Parathyroid adenoma (tissue), 2 donors: ENCODE results near the gene CLASRP.

Experiments used
- H2AFZ ChIP-seq: fragments of 300-600 bp; sonication (generic); one replicate; pipeline ENCODE4 v1.7.0; 2017; ENCODE audit warnings: antibody characterized with exemption, mild to moderate bottlenecking
- H3K27ac ChIP-seq: fragments of 300-600 bp; sonication (generic); one replicate; pipeline ENCODE4 v1.7.0; 2017
- H3K27me3 ChIP-seq: fragments of 300-600 bp; sonication (generic); one replicate; pipeline ENCODE4 v1.7.0; 2017; ENCODE audit warnings: low read length; ENCODE audit not compliant: control insufficient read depth, insufficient read depth
- H3K36me3 ChIP-seq: fragments of 300-600 bp; sonication (generic); one replicate; pipeline ENCODE4 v1.7.0; 2017; ENCODE audit warnings: low read length; ENCODE audit not compliant: control insufficient read depth, insufficient read depth
- H3K4me1 ChIP-seq: fragments of 300-600 bp; sonication (generic); one replicate; pipeline ENCODE4 v1.7.0; 2017; ENCODE audit warnings: control low read depth
- H3K4me2 ChIP-seq: fragments of 300-600 bp; sonication (generic); one replicate; pipeline ENCODE4 v1.7.0; 2017; ENCODE audit warnings: low read length
- H3K4me3 ChIP-seq: fragments of 300-600 bp; sonication (generic); one replicate; pipeline ENCODE4 v1.7.0; 2017; ENCODE audit warnings: low read depth, low read length
- H3K79me2 ChIP-seq: fragments of 300-600 bp; sonication (generic); one replicate; pipeline ENCODE4 v1.7.0; 2017; ENCODE audit warnings: control low read depth
- H3K9ac ChIP-seq: fragments of 300-600 bp; sonication (generic); one replicate; pipeline ENCODE4 v1.7.0; 2017; ENCODE audit warnings: mild to moderate bottlenecking
- H3K9me3 ChIP-seq: fragments of 300-600 bp; sonication (generic); one replicate; pipeline ENCODE4 v1.7.0; 2017; ENCODE audit warnings: low read length; ENCODE audit not compliant: control insufficient read depth
- TF ChIP-seq, protein P1 (sequence below): fragments of 300-600 bp; sonication (generic); IDR thresholded peaks from one replicate; pipeline ENCODE4 v1.7.0; 2017; ENCODE audit warnings: antibody characterized with exemption, mild to moderate bottlenecking
- donor health status: primary hyperparathyroidism.

The CLASRP gene

DNA sequence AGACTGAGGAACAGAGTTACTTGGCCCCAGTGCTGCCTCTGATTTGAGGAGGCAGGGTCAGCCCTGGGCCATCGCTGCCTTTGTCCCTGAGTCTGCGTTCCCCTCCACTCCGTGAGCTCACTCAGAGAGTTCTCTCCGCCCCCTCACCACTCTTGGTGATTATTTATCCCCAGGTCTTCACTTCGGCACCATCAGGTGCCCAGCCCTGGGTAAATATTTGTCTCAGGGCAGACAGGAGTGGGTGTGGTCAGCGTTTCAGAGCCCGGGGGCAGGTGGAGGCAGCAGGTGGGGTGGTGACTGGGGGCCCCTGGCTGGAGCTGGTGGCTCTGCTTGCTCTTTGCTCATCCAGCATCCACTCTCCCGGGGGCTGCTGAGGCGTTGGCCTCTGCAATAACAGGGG is 74.8 kb downstream of the CLASRP start:
- H3K4me3 ChIP-seq: no peak overlapping the region
- H3K9ac ChIP-seq: no peak overlapping the region
- no peak overlapping the region for H3K27ac ChIP-seq

DNA sequence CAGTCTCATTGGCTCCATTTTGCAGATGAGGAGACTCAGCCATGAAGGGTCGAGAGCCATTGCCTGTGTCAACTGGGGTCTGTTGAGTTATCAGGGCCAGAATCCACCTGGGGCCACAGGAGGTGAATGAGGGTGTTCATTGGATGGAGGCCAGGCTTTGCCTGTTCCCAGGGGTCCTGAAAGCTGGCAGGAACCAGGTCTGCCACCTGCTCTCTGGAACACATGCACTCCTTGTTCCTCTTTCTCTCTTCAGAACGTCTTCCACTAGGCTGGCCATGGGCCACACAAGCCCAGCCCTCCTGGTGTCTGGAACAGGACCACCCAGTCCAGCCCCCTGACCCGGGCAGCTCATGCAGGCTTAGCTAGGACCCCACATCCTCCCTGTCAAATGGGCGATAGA is 75.3 kb downstream of the CLASRP start:
- H3K36me3 ChIP-seq: no peaks in the 10 kb centered on the region
- no peak overlapping the region for H3K27ac ChIP-seq
- H3K4me1 ChIP-seq: no peaks in the 10 kb centered on the region
- H3K9ac ChIP-seq: no peak overlapping the region
- peaks cover 85% of the 10 kb centered on the region for H3K79me2 ChIP-seq
- no peaks in the 10 kb centered on the region for H3K27me3 ChIP-seq
- no peak overlapping the region for H3K4me3 ChIP-seq
- no peak overlapping the region for H3K4me2 ChIP-seq
- TF ChIP-seq, protein P1, sequence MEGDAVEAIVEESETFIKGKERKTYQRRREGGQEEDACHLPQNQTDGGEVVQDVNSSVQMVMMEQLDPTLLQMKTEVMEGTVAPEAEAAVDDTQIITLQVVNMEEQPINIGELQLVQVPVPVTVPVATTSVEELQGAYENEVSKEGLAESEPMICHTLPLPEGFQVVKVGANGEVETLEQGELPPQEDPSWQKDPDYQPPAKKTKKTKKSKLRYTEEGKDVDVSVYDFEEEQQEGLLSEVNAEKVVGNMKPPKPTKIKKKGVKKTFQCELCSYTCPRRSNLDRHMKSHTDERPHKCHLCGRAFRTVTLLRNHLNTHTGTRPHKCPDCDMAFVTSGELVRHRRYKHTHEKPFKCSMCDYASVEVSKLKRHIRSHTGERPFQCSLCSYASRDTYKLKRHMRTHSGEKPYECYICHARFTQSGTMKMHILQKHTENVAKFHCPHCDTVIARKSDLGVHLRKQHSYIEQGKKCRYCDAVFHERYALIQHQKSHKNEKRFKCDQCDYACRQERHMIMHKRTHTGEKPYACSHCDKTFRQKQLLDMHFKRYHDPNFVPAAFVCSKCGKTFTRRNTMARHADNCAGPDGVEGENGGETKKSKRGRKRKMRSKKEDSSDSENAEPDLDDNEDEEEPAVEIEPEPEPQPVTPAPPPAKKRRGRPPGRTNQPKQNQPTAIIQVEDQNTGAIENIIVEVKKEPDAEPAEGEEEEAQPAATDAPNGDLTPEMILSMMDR: no peak
- H3K9me3 ChIP-seq: no peaks in the 10 kb centered on the region
- H2AFZ ChIP-seq: no peak overlapping the region

More for the DNA sequence above, 74.8 kb downstream of the CLASRP start:
- Histone ChIP-seq H3K79me2 (peaks cover 86% of the 10 kb centered on the region), H2AFZ (no peak overlapping the region), H3K9me3 (no peaks in the 10 kb centered on the region), H3K27me3 (no peaks in the 10 kb centered on the region), H3K4me1 (no peaks in the 10 kb centered on the region), H3K4me2 (no peak overlapping the region), H3K36me3 (no peaks in the 10 kb centered on the region)
- TF ChIP-seq, protein P1: no peak

DNA sequence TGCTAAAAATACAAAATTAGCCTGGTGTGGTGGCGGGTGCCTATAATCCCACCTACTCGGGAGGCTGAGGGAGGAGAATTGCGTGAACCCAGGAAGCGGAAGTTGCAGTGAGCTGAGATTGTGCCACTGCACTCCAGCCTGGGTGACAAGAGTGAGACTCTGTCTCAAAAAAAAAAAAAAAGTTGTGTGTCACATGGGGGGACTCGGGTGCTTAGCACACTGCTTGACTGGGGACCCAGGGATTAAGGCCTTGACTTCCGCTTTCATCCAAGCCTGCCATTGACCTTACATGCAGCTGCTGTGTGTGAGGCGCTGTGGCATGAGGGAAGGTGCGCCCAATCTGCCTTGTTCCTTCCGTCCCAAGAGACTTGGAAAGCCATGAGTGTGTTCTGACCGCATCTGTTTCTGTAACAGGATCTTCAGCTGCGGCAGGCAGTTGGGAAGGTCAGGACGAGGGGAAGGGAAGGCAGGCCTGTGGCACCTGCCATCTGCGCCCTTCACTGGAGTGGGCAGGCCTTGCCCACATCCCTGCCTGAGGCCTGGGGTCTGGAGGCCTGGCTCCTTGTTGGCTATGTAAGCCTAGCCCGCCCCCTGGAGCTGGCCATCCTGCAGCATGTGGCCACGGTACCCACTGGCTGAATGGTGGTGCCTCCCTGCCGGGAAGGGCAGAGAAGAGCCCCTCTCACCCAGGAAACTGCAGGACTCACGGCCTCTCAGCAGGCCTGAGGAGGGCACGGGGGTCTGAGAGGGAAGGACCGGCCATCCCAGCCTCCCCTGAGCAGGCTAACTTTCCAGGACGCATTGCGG is 77.2 kb downstream of the CLASRP start:
- Histone ChIP-seq H3K27me3 (no peaks in the 10 kb centered on the region), H3K4me1 (no peaks in the 10 kb centered on the region), H3K36me3 (no peaks in the 10 kb centered on the region), H3K9ac (no peak overlapping the region), H3K4me3 (no peak overlapping the region), H3K9me3 (no peaks in the 10 kb centered on the region), H2AFZ (no peak overlapping the region), H3K4me2 (no peak overlapping the region), H3K27ac (no peak overlapping the region), H3K79me2 (peaks cover 82% of the 10 kb centered on the region)
- TF ChIP-seq, protein P1: no peak

DNA sequence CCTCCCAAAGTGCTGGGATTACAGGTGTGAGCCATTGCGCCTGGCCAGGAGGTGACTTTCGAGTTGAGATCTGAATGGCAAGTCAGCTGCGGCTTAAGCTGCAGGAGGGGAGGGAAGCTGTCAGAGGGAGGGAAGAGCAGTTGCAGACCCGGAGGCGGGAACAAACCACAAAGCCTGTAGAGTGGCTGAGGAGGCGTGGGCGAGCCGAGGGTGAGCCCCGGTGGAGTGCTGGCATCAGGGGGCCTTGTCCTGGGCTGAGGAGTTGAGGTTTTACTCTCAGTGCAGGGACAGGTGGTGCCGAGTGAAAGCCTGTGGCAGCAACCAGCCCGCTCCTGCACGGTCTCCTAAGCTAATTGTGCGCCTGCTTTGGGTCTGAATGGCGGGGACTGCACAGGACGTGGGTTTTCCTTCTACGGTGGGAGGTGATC is 78.3 kb downstream of the CLASRP start:
- Histone ChIP-seq H3K9ac (no peak overlapping the region), H3K4me2 (no peak overlapping the region), H3K9me3 (no peaks in the 10 kb centered on the region), H3K79me2 (peaks cover 83% of the 10 kb centered on the region), H3K27ac (no peak overlapping the region), H3K4me1 (no peaks in the 10 kb centered on the region), H3K36me3 (no peaks in the 10 kb centered on the region), H3K4me3 (no peak overlapping the region), H2AFZ (no peak overlapping the region), H3K27me3 (no peaks in the 10 kb centered on the region)
- TF ChIP-seq, protein P1: no peak

DNA sequence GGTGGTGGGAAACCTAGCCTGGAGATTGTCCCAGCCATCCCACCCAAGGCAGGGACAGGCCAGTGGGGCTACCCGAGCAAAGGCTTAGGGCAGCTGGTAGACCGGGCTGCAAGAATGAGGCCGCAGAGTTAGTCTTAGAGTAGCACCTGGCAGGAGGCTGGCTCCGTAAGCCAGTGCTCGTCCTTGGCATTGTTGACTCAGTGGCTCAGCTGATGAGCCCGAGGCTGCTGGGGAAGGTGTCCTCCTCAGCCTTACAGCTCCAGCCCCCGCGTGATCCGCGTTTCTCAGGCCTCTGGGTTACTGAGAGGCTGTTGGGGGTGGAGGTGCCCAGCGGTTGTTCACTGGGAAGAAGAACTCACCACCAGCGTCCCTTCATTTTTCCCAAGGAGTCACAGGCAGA is 78.8 kb downstream of the CLASRP start:
- H3K36me3 ChIP-seq: no peaks in the 10 kb centered on the region
- TF ChIP-seq, protein P1: no peak
- no peaks in the 10 kb centered on the region for H3K9me3 ChIP-seq
- no peak overlapping the region for H3K4me2 ChIP-seq
- no peaks in the 10 kb centered on the region for H3K27me3 ChIP-seq
- H2AFZ ChIP-seq: no peak overlapping the region
- no peak overlapping the region for H3K27ac ChIP-seq
- no peak overlapping the region for H3K9ac ChIP-seq
- H3K4me1 ChIP-seq: no peaks in the 10 kb centered on the region
- H3K4me3 ChIP-seq: no peak overlapping the region
- peaks cover 79% of the 10 kb centered on the region for H3K79me2 ChIP-seq
